A549 (cell line): Measurements from ENCODE around the gene PRICKLE4. TPM values are rescaled to one million over a fixed set of nuclear protein-coding genes. Genes with fewer than 3 reads are reported as not detected.

Experiments used
- ATAC-seq, 2 experiments: fragments of 200-7000 bp in 1 of 2; fragments of >200 bp in 1 of 2; cut with Nextera tagmentation in 1 of 2; cut with Tn5 transposase in 1 of 2; 3 replicates each; pipeline versions ENCODE4 v1.8.0 to v1.9.1; 2018 to 2020; ENCODE audit warnings: mild to moderate bottlenecking in 1 of 2, moderate library complexity in 1 of 2
- CTCF ChIA-PET: fragments of 300-600 bp; sonication (Branson Sonifier 250); formaldehyde crosslinking; extraction: SDS; loops from one replicate; lab custom pipeline; 2021; ENCODE audit warnings: antibody characterized with exemption, inconsistent platforms; lab: Yijun Ruan, JAX
- POLR2A ChIA-PET: fragments of 350-600 bp; formaldehyde crosslinking; extraction: SDS; loops from one replicate; lab custom pipeline; 2021; ENCODE audit warnings: antibody characterized with exemption, inconsistent platforms; lab: Yijun Ruan, JAX
- DNase-seq, 2 experiments: peaks; one replicate each; pipeline versions ENCODE4 v3.0.0 to v3.0.0-alpha.2; 2011 to 2016; ENCODE audit warnings: low read depth in 1 of 2, low spot score in 1 of 2
- FAIRE-seq: peaks from 2 replicates; lab custom pipeline; 2011; peaks lifted over from hg19 to GRCh38; lab: Jason Lieb, UNC
- H3K27ac ChIP-seq, 2 experiments: fragments of >200 bp; sonication (Bioruptor Twin); formaldehyde crosslinking; 3 replicates each; pipeline ENCODE4 v1.5.1; 2016 to 2017
- H3K4me1 ChIP-seq: fragments of >200 bp; sonication (Bioruptor Twin); formaldehyde crosslinking; 3 replicates; pipeline ENCODE4 v1.6.1; 2016
- H3K4me2 ChIP-seq: fragments of >200 bp; sonication (Bioruptor Twin); formaldehyde crosslinking; 3 replicates; pipeline ENCODE4 v1.6.1; 2016
- H3K4me3 ChIP-seq: fragments of >200 bp; sonication (Bioruptor Twin); formaldehyde crosslinking; 3 replicates; pipeline ENCODE4 v1.5.1; 2016
- H3K9me3 ChIP-seq: fragments of >200 bp; sonication (Bioruptor Twin); formaldehyde crosslinking; 3 replicates; pipeline ENCODE4 v1.6.1; 2016
- CBX8 ChIP-seq: fragments of 200-600 bp; sonication (generic); IDR thresholded peaks from 2 replicates; pipeline ENCODE4 v1.6.1; 2016
- CHD2 ChIP-seq: fragments of 150-350 bp; IDR thresholded peaks from 2 replicates; pipeline ENCODE4 v1.6.1; 2014; ENCODE audit warnings: low read length; ENCODE audit not compliant: partially characterized antibody
- CTCF ChIP-seq: fragments of >200 bp; sonication (Bioruptor Twin); formaldehyde crosslinking; IDR thresholded peaks from 3 replicates; pipeline ENCODE4 v1.5.1; 2016
- E2F6 ChIP-seq: IDR thresholded peaks from 2 replicates; pipeline ENCODE4 v1.6.1; 2012; ENCODE audit warnings: low read depth, borderline replicate concordance
- EHF ChIP-seq: fragments of 250-450 bp; sonication (Bioruptor Pico); IDR thresholded peaks from 2 replicates; pipeline ENCODE4 v1.5.0; 2020; ENCODE audit warnings: mild to moderate bottlenecking
- EHMT2 ChIP-seq: fragments of 200-600 bp; sonication (generic); IDR thresholded peaks from 2 replicates; pipeline ENCODE4 v1.6.1; 2016; ENCODE audit warnings: antibody characterized with exemption, low read depth, mild to moderate bottlenecking, moderate library complexity
- FOXS1 ChIP-seq: fragments of 250-450 bp; sonication (Bioruptor Pico); IDR thresholded peaks from 2 replicates; pipeline ENCODE4 v1.5.0; 2020; ENCODE audit warnings: mild to moderate bottlenecking, moderate library complexity
- HDAC2 ChIP-seq: fragments of 200-600 bp; sonication (generic); IDR thresholded peaks from 2 replicates; pipeline ENCODE4 v1.6.1; 2016
- HEYL ChIP-seq: fragments of 250-450 bp; sonication (Bioruptor Pico); IDR thresholded peaks from 2 replicates; pipeline ENCODE4 v1.8.0; 2021; ENCODE audit warnings: mild to moderate bottlenecking, moderate library complexity
- JUNB ChIP-seq: fragments of >200 bp; sonication (Bioruptor Twin); formaldehyde crosslinking; IDR thresholded peaks from 2 replicates; pipeline ENCODE4 v1.6.1; 2016
- KDM5A ChIP-seq: fragments of 200-600 bp; sonication (generic); IDR thresholded peaks from 2 replicates; pipeline ENCODE4 v1.6.1; 2016; ENCODE audit warnings: antibody characterized with exemption, mild to moderate bottlenecking
- MAX ChIP-seq: IDR thresholded peaks from 2 replicates; pipeline ENCODE4 v1.6.1; 2012
- MYC ChIP-seq: IDR thresholded peaks from 2 replicates; pipeline ENCODE4 v1.6.1; 2012; ENCODE audit warnings: mild to moderate bottlenecking, inconsistent platforms, low read length, improper control_type of control experiment, borderline replicate concordance
- NFE2L2 ChIP-seq: fragments of 150-350 bp; conservative IDR thresholded peaks from 2 replicates; pipeline ENCODE4 v1.6.1; 2014; ENCODE audit warnings: low read length
- NPAS2 ChIP-seq: fragments of 250-450 bp; sonication (Bioruptor Pico); IDR thresholded peaks from 2 replicates; pipeline ENCODE4 v1.8.0; 2022; ENCODE audit warnings: mild to moderate bottlenecking, moderate library complexity, borderline replicate concordance
- POLR2AphosphoS2 ChIP-seq: conservative IDR thresholded peaks from 2 replicates; pipeline ENCODE4 v1.6.1; 2012; ENCODE audit warnings: low read length, improper control_type of control experiment, inconsistent platforms
- RARB ChIP-seq: fragments of 250-450 bp; sonication (Bioruptor Pico); IDR thresholded peaks from 2 replicates; pipeline ENCODE4 v1.8.0; 2021; ENCODE audit warnings: mild to moderate bottlenecking, moderate library complexity
- RCOR1 ChIP-seq: fragments of 150-350 bp; IDR thresholded peaks from 2 replicates; pipeline ENCODE4 v1.6.1; 2014; ENCODE audit warnings: antibody characterized with exemption, low read length, low read depth
- RFX5 ChIP-seq: fragments of 450-650 bp; IDR thresholded peaks from 2 replicates; pipeline ENCODE4 v1.7.1; 2014; ENCODE audit warnings: antibody characterized with exemption, mild to moderate bottlenecking, moderate library complexity
- SMC3 ChIP-seq: fragments of >200 bp; sonication (Bioruptor Twin); formaldehyde crosslinking; IDR thresholded peaks from 3 replicates; pipeline ENCODE4 v1.6.1; 2018; ENCODE audit warnings: inconsistent platforms
- TFCP2L1 ChIP-seq: fragments of 250-450 bp; sonication (Bioruptor Pico); IDR thresholded peaks from 2 replicates; pipeline ENCODE4 v1.5.0; 2021; ENCODE audit warnings: mild to moderate bottlenecking
- TP53 ChIP-seq: fragments of 250-450 bp; sonication (Bioruptor Pico); IDR thresholded peaks from 2 replicates; pipeline ENCODE4 v1.5.0; 2021; ENCODE audit warnings: mild to moderate bottlenecking, moderate library complexity
- ZC3H11A ChIP-seq: fragments of 450-650 bp; IDR thresholded peaks from 2 replicates; pipeline ENCODE4 v1.6.1; 2014; ENCODE audit warnings: antibody characterized with exemption, mild to moderate bottlenecking
- ZNF302 ChIP-seq: fragments of 250-450 bp; sonication (Bioruptor Pico); IDR thresholded peaks from 2 replicates; pipeline ENCODE4 v1.9.0; 2021; ENCODE audit warnings: inconsistent platforms, mild to moderate bottlenecking, moderate library complexity
- WGBS: methylation state at CpG from one replicate; pipeline ENCODE4 v1.1.6; 2017; ENCODE audit errors: missing lambda C conversion rate; 5-methylcytosine and 5-hydroxymethylcytosine counted together
- polyA plus RNA-seq, 4 experiments: library from polyadenylated mRNA; depleted of rRNA in 3 of 4; stranded (reverse); fragments of >200 nt; fragmentation: RNase III in 1 of 4; extraction: RNeasy Plus Mini Kit Qiagen cat#74134 plus additional on column Dnase treatment in 1 of 4; gene quantifications; 2 replicates in 3 of 4; 3 replicates in 1 of 4; pipeline ENCODE4 v1.2.3, GENCODE V29; 2011 to 2017
- TF ChIP-seq, protein P1 (sequence below): fragments of 250-450 bp; sonication (Bioruptor Pico); IDR thresholded peaks from 2 replicates; pipeline ENCODE4 v1.5.0; 2020; ENCODE audit warnings: low read depth, mild to moderate bottlenecking, moderate library complexity

PRICKLE4 gene
- polyA plus RNA-seq, 2 of the 4 experiments (the other 2 are of a cell fraction) = 0.34 to 1.5 TPM

- Histone ChIP-seq H3K4me3 (no peak overlapping the region), H3K9me3 (no peaks in the 10 kb centered on the region), H3K4me1 (peaks cover 7% of the 10 kb centered on the region; the same call in 2 of the 3 replicates)
- FAIRE-seq = no peak
- WGBS = 46% methylated on average over 3 of the region's 13 CpGs
- POLR2A ChIA-PET = interaction anchor here (0.6 kb wide), 1 partner anchor 69 kb away, joined by 4 read pairs; no protein-coding TSS in a partner anchor
- no peak for DNase-seq
- no peak for TF ChIP-seq HEYL
- TF ChIP-seq JUNB = no peak
- no peak for TF ChIP-seq TP53 (CRISPR knock-in tag)
- no peak for TF ChIP-seq FOXS1 (CRISPR knock-in tag)
- no peak for TF ChIP-seq TFCP2L1
- TF ChIP-seq RARB = no peak
- TF ChIP-seq SMC3 = no peak
- no peak for TF ChIP-seq POLR2AphosphoS2
- TF ChIP-seq RFX5 = no peak
- TF ChIP-seq EHF (CRISPR knock-in tag) = no peak
- TF ChIP-seq, all 56 proteins: peak for 0
- ATAC-seq = no peak
- Histone ChIP-seq H3K4me2 (no peak overlapping the region), H3K27ac (no peak overlapping the region)
- CTCF ChIA-PET = interaction anchor here (0.9 to 4.6 kb wide), 25 partner anchors 10 to 407 kb away, joined by 3 to 49 read pairs (median 5); partner anchors contain the start of genes TFEB and TOMM6
These were observed 5.2 kb upstream of the PRICKLE4 start for GRCh38 chr6:41775293-41775882.

DNA sequence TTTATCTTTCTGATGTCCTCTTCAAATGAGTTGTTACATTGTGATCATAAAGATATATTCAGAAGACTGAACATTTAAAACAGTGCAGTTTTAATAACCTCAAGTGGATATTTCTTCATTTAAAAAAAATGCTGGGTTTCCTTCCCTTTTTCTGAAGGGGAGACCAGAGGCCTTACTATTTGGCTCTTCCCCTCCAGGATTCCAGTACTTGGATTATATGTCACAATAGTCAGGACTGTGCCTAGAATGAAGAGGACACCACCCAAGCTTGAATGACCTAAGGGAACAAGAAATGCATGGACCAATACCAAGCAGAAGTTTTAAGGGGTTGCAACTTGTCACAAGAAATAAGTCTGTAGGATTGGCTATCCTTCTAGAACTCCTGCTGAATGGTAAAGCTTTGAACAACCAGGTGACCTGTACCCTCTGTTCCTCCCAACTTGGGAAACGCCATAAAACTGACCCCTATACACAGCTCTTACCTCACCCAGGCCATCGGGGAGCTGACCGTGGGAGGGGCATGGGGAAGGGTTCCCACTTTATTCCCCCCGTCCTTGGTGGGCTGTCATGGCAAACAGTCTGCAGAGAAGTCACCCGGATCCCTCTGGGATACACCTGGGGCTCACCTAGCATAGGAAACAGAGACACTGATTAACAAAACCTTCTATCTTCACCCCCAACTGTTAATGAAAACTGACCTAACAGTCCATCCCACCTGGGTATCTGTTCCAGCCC, 2.9 kb upstream of the PRICKLE4 start:
- ChIA-PET POLR2A (no interaction called here), CTCF (interaction anchor here (0.9 to 4.6 kb wide), 4 partner anchors 9 to 71 kb away, joined by 4 to 49 read pairs (median 12); partner anchors contain the start of genes TFEB and TOMM6)
- 71% methylated on average over 5 of the region's 5 CpGs for whole genome bisulfite sequencing

More for the DNA sequence above, 2.9 kb upstream of the PRICKLE4 start:
- Histone ChIP-seq H3K4me2 (no peak overlapping the region), H3K27ac (no peak overlapping the region), H3K9me3 (no peaks in the 10 kb centered on the region), H3K4me1 (peaks cover 16% of the 10 kb centered on the region), H3K4me3 (no peak overlapping the region)
- no peak for DNase-seq
- no peak for ATAC-seq
- no peak for FAIRE-seq
- TF ChIP-seq MAX (no peak), ZNF302 (no peak), E2F6 (no peak), KDM5A (no peak), NFE2L2 (no peak), NPAS2 (no peak), RCOR1 (no peak), CBX8 (no peak), CTCF (no peak), CHD2 (no peak), EHMT2 (no peak), MYC (no peak), HDAC2 (no peak), ZC3H11A (no peak)
- TF ChIP-seq, protein P1, sequence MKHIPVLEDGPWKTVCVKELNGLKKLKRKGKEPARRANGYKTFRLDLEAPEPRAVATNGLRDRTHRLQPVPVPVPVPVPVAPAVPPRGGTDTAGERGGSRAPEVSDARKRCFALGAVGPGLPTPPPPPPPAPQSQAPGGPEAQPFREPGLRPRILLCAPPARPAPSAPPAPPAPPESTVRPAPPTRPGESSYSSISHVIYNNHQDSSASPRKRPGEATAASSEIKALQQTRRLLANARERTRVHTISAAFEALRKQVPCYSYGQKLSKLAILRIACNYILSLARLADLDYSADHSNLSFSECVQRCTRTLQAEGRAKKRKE = no peak
